ENCODE measurements around the gene ALPP. TPM values are rescaled to one million over a fixed set of nuclear protein-coding genes. Genes with fewer than 3 reads are reported as not detected.

The ALPP gene
- total and polyA plus RNA-seq, 2 of the 13 experiments (the other 11 are each of a cell fraction or from before 2014, with no cell fraction given), result not detected

DNA sequence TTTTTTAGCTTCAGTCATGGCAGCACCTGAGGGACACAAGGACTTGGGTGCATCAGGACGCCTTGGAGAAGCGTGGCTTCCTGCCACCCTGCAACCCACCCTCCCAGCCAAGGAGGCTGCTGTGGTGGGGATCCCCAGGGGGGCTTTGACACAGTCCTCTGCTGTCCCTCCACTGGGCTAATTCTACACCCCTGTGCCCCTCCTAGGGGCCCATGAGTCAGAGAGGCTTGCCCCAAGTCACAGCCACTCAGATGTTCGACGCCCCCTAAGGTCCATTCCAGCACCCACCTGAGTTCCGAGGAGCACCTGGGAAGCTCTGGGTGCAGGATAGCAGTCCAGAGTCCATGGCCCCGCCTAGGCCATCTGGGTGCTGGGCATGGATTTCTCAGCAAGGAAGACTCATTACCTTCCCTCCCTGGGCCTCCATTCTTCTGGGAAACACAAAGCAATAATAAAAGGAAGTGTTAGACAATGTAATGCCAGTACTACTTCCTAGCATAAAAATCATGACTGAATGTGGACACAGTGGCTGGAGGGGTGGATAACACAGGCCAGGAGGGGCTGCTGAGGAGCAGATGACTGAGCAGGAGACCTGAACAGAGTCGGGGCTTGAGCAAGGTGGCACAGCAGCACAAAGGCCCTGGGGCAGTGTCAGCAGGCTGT lies 31.8 kb downstream of the ALPP start:
- no peak overlapping the region for H3K4me2 ChIP-seq (ENCODE audit: low read depth, low read length)
- no peak for DNase-seq (ENCODE audit: low spot score)
- no peak overlapping the region for H3K9ac ChIP-seq (ENCODE audit: insufficient read depth, low read depth, low read length)
- no peaks in the 10 kb centered on the region for H3K36me3 ChIP-seq (replicated peaks in 1 of 2; ENCODE audit: control insufficient read depth in 1 of 2, insufficient read depth in 2 of 2, low read length in 2 of 2)
- no peak for FAIRE-seq
- H2AFZ ChIP-seq (ENCODE audit: low read length), result no peak overlapping the region
- peaks cover 11% of the 10 kb centered on the region for H3K4me1 ChIP-seq (ENCODE audit: insufficient read depth, low read length)
- no peaks in the 10 kb centered on the region for H3K9me3 ChIP-seq (ENCODE audit: low read length)
- intact Hi-C loops (cut with micrococcal nuclease; ENCODE audit: unreplicated experiment), result no loop called here
- POLR2A ChIA-PET, result no interaction called here
- 7% methylated on average over 7 of the region's 7 CpGs for WGBS (ENCODE audit: low lambda C conversion rate)
- H3K27ac ChIP-seq (ENCODE audit: extremely low read length, insufficient read depth, low read length), result no peak overlapping the region
- H3K27me3 ChIP-seq (ENCODE audit: control insufficient read depth in 1 of 2, insufficient read depth in 2 of 2, low read length in 2 of 2), result peaks cover 0 to 32% of the 10 kb centered on the region in 2 experiments
- in situ Hi-C loops (cut with HindIII; ENCODE audit: extremely low pct_ligation_motif_present, low pct_unique_long_range_greater_than_20kb), result no loop called here
- no peaks in the 10 kb centered on the region for H3K79me2 ChIP-seq (ENCODE audit: insufficient read depth, low read length)
- no peaks in the 10 kb centered on the region for H4K20me1 ChIP-seq (ENCODE audit: insufficient read depth, low read length)
- CTCF ChIA-PET (ENCODE audit: low intra/inter-chr PET ratio, low total read pairs), result no interaction called here
- H3K4me3 ChIP-seq (replicated peaks in 1 of 3; ENCODE audit: insufficient read depth in 1 of 3, low read depth in 2 of 3, low read length in 3 of 3), result no peak overlapping the region
- TF ChIP-seq KLF11 (CRISPR knock-in tag; IDR thresholded peaks at IDR 0.05) (no peak), MXD4 (CRISPR knock-in tag; IDR thresholded peaks at IDR 0.05) (no peak), TARDBP (CRISPR knock-in tag; IDR thresholded peaks at IDR 0.05) (no peak), ZNF296 (CRISPR knock-in tag; conservative IDR thresholded peaks at IDR 0.05) (no peak), SRSF9 (IDR thresholded peaks at IDR 0.05; ENCODE audit: borderline replicate concordance, insufficient read depth, low read depth, low read length, poor library complexity, severe bottlenecking) (no peak), NCOR1 (IDR thresholded peaks at IDR 0.05; ENCODE audit: borderline replicate concordance, low read length) (no peak), ETV6 (CRISPR knock-in tag; conservative IDR thresholded peaks at IDR 0.05) (no peak), ZNF549 (CRISPR knock-in tag; IDR thresholded peaks at IDR 0.05) (no peak), ZNF747 (CRISPR knock-in tag; IDR thresholded peaks at IDR 0.05; ENCODE audit: borderline replicate concordance) (no peak), NR3C1 (CRISPR knock-in tag; IDR thresholded peaks at IDR 0.05) (no peak), NFATC3 (CRISPR knock-in tag; IDR thresholded peaks at IDR 0.05) (no peak)
- TF ChIP-seq, protein P1, sequence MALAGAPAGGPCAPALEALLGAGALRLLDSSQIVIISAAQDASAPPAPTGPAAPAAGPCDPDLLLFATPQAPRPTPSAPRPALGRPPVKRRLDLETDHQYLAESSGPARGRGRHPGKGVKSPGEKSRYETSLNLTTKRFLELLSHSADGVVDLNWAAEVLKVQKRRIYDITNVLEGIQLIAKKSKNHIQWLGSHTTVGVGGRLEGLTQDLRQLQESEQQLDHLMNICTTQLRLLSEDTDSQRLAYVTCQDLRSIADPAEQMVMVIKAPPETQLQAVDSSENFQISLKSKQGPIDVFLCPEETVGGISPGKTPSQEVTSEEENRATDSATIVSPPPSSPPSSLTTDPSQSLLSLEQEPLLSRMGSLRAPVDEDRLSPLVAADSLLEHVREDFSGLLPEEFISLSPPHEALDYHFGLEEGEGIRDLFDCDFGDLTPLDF (CRISPR knock-in tag; IDR thresholded peaks at IDR 0.05), result no peak
- TF ChIP-seq, protein P2, sequence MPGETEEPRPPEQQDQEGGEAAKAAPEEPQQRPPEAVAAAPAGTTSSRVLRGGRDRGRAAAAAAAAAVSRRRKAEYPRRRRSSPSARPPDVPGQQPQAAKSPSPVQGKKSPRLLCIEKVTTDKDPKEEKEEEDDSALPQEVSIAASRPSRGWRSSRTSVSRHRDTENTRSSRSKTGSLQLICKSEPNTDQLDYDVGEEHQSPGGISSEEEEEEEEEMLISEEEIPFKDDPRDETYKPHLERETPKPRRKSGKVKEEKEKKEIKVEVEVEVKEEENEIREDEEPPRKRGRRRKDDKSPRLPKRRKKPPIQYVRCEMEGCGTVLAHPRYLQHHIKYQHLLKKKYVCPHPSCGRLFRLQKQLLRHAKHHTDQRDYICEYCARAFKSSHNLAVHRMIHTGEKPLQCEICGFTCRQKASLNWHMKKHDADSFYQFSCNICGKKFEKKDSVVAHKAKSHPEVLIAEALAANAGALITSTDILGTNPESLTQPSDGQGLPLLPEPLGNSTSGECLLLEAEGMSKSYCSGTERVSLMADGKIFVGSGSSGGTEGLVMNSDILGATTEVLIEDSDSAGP (CRISPR knock-in tag; IDR thresholded peaks at IDR 0.05; ENCODE audit: borderline replicate concordance), result no peak
- no TSS peak for BruUV-seq (replicated peaks)
- no peak for ATAC-seq
